PC-3 (cell line): Measurements from ENCODE around the gene MOB4. TPM values are rescaled to one million over a fixed set of nuclear protein-coding genes. Genes with fewer than 3 reads are reported as not detected.

ENCODE experiments used
- ATAC-seq: fragments of 200-7000 bp; cut with Tn5 transposase; 2 replicates; pipeline ENCODE4 v1.9.1; 2020; ENCODE audit warnings: mild to moderate bottlenecking, moderate library complexity
- BruUV-seq: library from RNA; stranded (reverse); fragments of 400-500 nt; replicated peaks from 2 replicates; lab custom pipeline; 2021; lab: Mats Ljungman, UMichigan
- CTCF ChIA-PET: fragments of 300-600 bp; sonication (Branson Sonifier 250); formaldehyde crosslinking; loops from one replicate; lab custom pipeline; 2022; ENCODE audit warnings: antibody characterized with exemption; lab: Charles Lee
- POLR2A ChIA-PET: fragments of 300-600 bp; sonication (Branson Sonifier 250); formaldehyde crosslinking; loops from one replicate; lab custom pipeline; 2022; ENCODE audit warnings: antibody characterized with exemption; ENCODE audit not compliant: unreplicated experiment; lab: Charles Lee
- DNase-seq: peaks from one replicate; pipeline ENCODE4 v3.0.0-alpha.2; 2015
- H2AFZ ChIP-seq: fragments of 300-600 bp; sonication (generic); 2 replicates; pipeline ENCODE4 v1.6.0; 2016; ENCODE audit warnings: antibody characterized with exemption, low read length
- H3F3A ChIP-seq: fragments of 300-600 bp; sonication (generic); one replicate; pipeline ENCODE4 v1.6.0; 2017; ENCODE audit warnings: antibody characterized with exemption, low read length, control low read depth, mild to moderate bottlenecking; ENCODE audit not compliant: unreplicated experiment
- H3K27ac ChIP-seq: fragments of 300-600 bp; sonication (generic); 2 replicates; pipeline ENCODE4 v1.5.1; 2016; ENCODE audit warnings: mild to moderate bottlenecking, low read length
- H3K27me3 ChIP-seq: fragments of 300-600 bp; sonication (generic); 2 replicates; pipeline ENCODE4 v1.6.1; 2016; ENCODE audit warnings: low read length, mixed read lengths
- H3K36me3 ChIP-seq: fragments of 300-600 bp; sonication (generic); 2 replicates; pipeline ENCODE4 v1.6.1; 2016; ENCODE audit warnings: low read depth, mixed run types, low read length, mixed read lengths
- H3K4me1 ChIP-seq: fragments of 300-600 bp; sonication (generic); 2 replicates; pipeline ENCODE4 v1.5.1; 2016; ENCODE audit warnings: low read length; ENCODE audit not compliant: insufficient read depth
- H3K4me2 ChIP-seq: fragments of 300-600 bp; sonication (generic); 2 replicates; pipeline ENCODE4 v1.6.0; 2016; ENCODE audit warnings: low read length
- H3K4me3 ChIP-seq: fragments of 300-600 bp; sonication (generic); 2 replicates; pipeline ENCODE4 v1.5.1; 2016; ENCODE audit warnings: mild to moderate bottlenecking, low read length, mixed read lengths
- H3K79me2 ChIP-seq: fragments of 300-600 bp; sonication (generic); 2 replicates; pipeline ENCODE4 v1.6.1; 2017; ENCODE audit warnings: low read length, mixed read lengths
- H3K9ac ChIP-seq: fragments of 300-600 bp; sonication (generic); 2 replicates; pipeline ENCODE4 v1.6.0; 2016; ENCODE audit warnings: mild to moderate bottlenecking, low read length
- H3K9me2 ChIP-seq: fragments of 300-600 bp; sonication (generic); replicated peaks from 2 replicates; pipeline ENCODE4 v1.6.1; 2016; ENCODE audit warnings: mixed run types, low read length, mixed read lengths
- H3K9me3 ChIP-seq: fragments of 300-600 bp; sonication (generic); 2 replicates; pipeline ENCODE4 v1.6.1; 2016; ENCODE audit warnings: low read length, mixed read lengths
- H4K20me1 ChIP-seq: fragments of 300-600 bp; sonication (generic); 2 replicates; pipeline ENCODE4 v1.6.1; 2016; ENCODE audit warnings: low read length, mixed read lengths
- EZH2 ChIP-seq: fragments of 300-600 bp; sonication (generic); IDR thresholded peaks from one replicate; pipeline ENCODE4 v1.6.1; 2017; ENCODE audit warnings: antibody characterized with exemption, mild to moderate bottlenecking, low read length; ENCODE audit not compliant: unreplicated experiment
- EZH2phosphoT487 ChIP-seq: fragments of 300-600 bp; sonication (generic); IDR thresholded peaks from 2 replicates; pipeline ENCODE4 v1.6.1; 2018; ENCODE audit warnings: mild to moderate bottlenecking, antibody characterized with exemption, low read length, borderline replicate concordance
- intact Hi-C: fragments of 100-400 bp; cut with micrococcal nuclease; formaldehyde crosslinking; loops from 2 replicates; pipeline ENCODE4 v1.9.0; 2023
- total RNA-seq: library from RNA; depleted of rRNA; stranded (reverse); fragments of >200 nt; gene quantifications from 2 replicates; pipeline ENCODE4 v1.2.3, GENCODE V29; 2014
- TF ChIP-seq, protein P1 (sequence below): fragments of 300-600 bp; sonication (generic); conservative IDR thresholded peaks from 2 replicates; pipeline ENCODE4 v1.5.1; 2017; ENCODE audit warnings: antibody characterized with exemption, low read depth, mild to moderate bottlenecking, low read length

MOB4 gene
- total RNA-seq, 1 experiment from 2014 or later, result 24.9 TPM

- Histone ChIP-seq H3K36me3 (peaks cover 51% of the 10 kb centered on the region), H3K4me1 (no peaks in the 10 kb centered on the region), H2AFZ (no peak overlapping the region), H3K9me3 (no peaks in the 10 kb centered on the region), H3K4me3 (no peak overlapping the region), H3K4me2 (no peak overlapping the region), H3F3A (no peaks in the 10 kb centered on the region), H3K9me2 (no peaks in the 10 kb centered on the region), H3K9ac (no peak overlapping the region), H4K20me1 (0 out of 2 replicates have a peak, but pooled peaks cover 5% of the 10 kb centered on the region), H3K27me3 (no peaks in the 10 kb centered on the region), H3K27ac (no peak overlapping the region), H3K79me2 (peaks cover 22% of the 10 kb centered on the region)
- ChIA-PET CTCF (no interaction called here), POLR2A (interaction anchor here (0.6 kb wide), 1 partner anchor 221 kb away, joined by 21 read pairs; no protein-coding TSS in a partner anchor)
- TF ChIP-seq, protein P1, sequence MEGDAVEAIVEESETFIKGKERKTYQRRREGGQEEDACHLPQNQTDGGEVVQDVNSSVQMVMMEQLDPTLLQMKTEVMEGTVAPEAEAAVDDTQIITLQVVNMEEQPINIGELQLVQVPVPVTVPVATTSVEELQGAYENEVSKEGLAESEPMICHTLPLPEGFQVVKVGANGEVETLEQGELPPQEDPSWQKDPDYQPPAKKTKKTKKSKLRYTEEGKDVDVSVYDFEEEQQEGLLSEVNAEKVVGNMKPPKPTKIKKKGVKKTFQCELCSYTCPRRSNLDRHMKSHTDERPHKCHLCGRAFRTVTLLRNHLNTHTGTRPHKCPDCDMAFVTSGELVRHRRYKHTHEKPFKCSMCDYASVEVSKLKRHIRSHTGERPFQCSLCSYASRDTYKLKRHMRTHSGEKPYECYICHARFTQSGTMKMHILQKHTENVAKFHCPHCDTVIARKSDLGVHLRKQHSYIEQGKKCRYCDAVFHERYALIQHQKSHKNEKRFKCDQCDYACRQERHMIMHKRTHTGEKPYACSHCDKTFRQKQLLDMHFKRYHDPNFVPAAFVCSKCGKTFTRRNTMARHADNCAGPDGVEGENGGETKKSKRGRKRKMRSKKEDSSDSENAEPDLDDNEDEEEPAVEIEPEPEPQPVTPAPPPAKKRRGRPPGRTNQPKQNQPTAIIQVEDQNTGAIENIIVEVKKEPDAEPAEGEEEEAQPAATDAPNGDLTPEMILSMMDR, result no peak
- TF ChIP-seq EZH2phosphoT487, result no peak
- no peak for TF ChIP-seq EZH2
- intact Hi-C loops, result no loop called here
- BruUV-seq, result no TSS peak
- DNase-seq (no peak), ATAC-seq (no peak)
Measured at GRCh38 chr2:197538412-197538811, 22.5 kb downstream of the MOB4 start.

DNA sequence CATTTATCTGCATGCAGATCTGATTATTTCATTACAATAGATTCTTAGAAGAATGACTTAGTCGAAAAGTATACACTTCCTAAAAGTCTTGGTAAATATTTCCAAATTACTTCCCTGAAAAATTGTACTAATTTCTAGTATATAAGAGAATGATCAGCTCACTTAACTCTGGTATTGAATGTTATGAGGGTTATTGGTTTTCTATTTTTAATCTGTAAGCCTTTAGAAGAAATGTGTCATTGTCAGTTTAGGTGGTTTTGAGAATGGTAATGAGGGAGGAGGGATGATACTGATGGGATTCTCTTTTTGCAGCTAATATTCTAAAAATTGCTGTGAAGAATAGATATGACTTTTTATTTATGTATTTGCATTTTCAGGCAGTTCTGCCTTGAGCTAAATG lies 23.9 kb downstream of the MOB4 start:
- H3K9me2 ChIP-seq, result no peaks in the 10 kb centered on the region
- H2AFZ ChIP-seq, result no peak overlapping the region
- H3K9ac ChIP-seq, result no peak overlapping the region
- H4K20me1 ChIP-seq, result 0 out of 2 replicates have a peak, but pooled peaks cover 5% of the 10 kb centered on the region
- H3K27ac ChIP-seq, result no peak overlapping the region
- intact Hi-C loops, result no loop called here
- ChIA-PET POLR2A (interaction anchor here (0.6 kb wide), 1 partner anchor 87 kb away, joined by 3 read pairs; no protein-coding TSS in a partner anchor), CTCF (no interaction called here)
- no peaks in the 10 kb centered on the region for H3F3A ChIP-seq
- ATAC-seq, result no peak
- peaks cover 53% of the 10 kb centered on the region for H3K36me3 ChIP-seq
- H3K9me3 ChIP-seq, result no peaks in the 10 kb centered on the region
- no peak overlapping the region for H3K4me2 ChIP-seq
- TF ChIP-seq EZH2 (no peak), EZH2phosphoT487 (no peak)
- TF ChIP-seq, protein P1, result no peak
- H3K4me1 ChIP-seq, result no peaks in the 10 kb centered on the region
- no peak for DNase-seq
- BruUV-seq, result no TSS peak
- no peak overlapping the region for H3K4me3 ChIP-seq
- H3K27me3 ChIP-seq, result no peaks in the 10 kb centered on the region
- peaks cover 11% of the 10 kb centered on the region for H3K79me2 ChIP-seq

DNA sequence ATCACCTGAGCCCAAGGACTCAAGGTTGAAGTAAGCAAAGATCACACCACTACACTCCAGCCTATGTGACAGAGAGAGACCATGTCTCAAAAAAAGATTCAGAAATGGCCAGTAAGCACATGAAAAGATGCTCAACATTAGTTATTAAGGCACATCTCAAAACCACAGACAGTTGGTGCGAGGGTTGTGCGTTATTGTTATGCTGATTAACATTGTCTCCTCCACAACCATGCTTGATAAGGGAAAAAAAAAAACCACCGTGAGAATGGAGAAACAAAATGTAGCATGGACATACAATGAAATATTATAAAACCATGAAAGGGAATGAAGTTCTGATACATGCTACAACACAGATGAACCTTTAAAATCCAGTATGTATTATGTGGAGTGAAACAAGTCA lies 27.3 kb downstream of the MOB4 start:
- H3F3A ChIP-seq, result no peaks in the 10 kb centered on the region
- H3K4me1 ChIP-seq, result 0 out of 2 replicates have a peak, but pooled peaks cover 5% of the 10 kb centered on the region
- TF ChIP-seq EZH2 (no peak), EZH2phosphoT487 (no peak)
- TF ChIP-seq, protein P1, result no peak
- DNase-seq (no peak), ATAC-seq (no peak)
- no peak overlapping the region for H2AFZ ChIP-seq
- H3K4me3 ChIP-seq, result no peak overlapping the region
- peaks cover 43% of the 10 kb centered on the region for H3K36me3 ChIP-seq
- H4K20me1 ChIP-seq, result peaks cover 12% of the 10 kb centered on the region; the same call in 1 of the 2 replicates
- BruUV-seq, result no TSS peak
- H3K9me2 ChIP-seq, result no peaks in the 10 kb centered on the region
- H3K27me3 ChIP-seq, result no peaks in the 10 kb centered on the region
- H3K79me2 ChIP-seq, result peaks cover 9% of the 10 kb centered on the region; the same call in 1 of the 2 replicates
- no peak overlapping the region for H3K4me2 ChIP-seq
- CTCF ChIA-PET, result no interaction called here
- intact Hi-C loops, result no loop called here
- POLR2A ChIA-PET, result no interaction called here
- no peak overlapping the region for H3K9ac ChIP-seq
- H3K9me3 ChIP-seq, result no peaks in the 10 kb centered on the region
- no peak overlapping the region for H3K27ac ChIP-seq
